GM12875 (cell line): ENCODE measurements around the gene LRBA.

ENCODE experiments used
- H3K4me3 ChIP-seq: one replicate; pipeline ENCODE4 v1.5.1; 2011; ENCODE audit warnings: low read depth, low read length, control low read depth
- TF ChIP-seq, protein P1 (sequence below): IDR thresholded peaks from 2 replicates; pipeline ENCODE4 v1.5.1; 2011; ENCODE audit warnings: low read depth, mild to moderate bottlenecking, control low read depth, inconsistent platforms, low read length, moderate library complexity, borderline replicate concordance; ENCODE audit not compliant: insufficient read depth

The LRBA gene

DNA sequence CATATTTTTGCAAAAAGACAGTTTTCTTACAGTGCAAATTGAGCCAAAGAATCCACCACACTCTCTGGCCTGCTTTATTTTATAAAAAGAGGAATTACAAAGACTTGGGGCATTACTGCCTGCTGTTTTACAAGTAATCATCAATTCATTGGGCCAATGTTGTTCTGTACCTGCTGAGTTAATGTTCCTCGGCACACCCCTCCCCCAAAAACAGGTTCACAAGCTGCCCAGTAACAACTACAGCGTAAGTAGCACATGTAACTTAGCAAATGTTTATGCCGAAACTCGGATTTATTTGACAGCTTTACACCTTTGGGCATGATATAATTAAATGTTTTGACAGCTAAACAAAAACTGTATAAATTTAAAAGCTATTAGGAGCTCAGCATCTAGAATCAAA is 647.8 kb downstream of the LRBA start:
- H3K4me3 ChIP-seq = no peak overlapping the region
- TF ChIP-seq, protein P1, sequence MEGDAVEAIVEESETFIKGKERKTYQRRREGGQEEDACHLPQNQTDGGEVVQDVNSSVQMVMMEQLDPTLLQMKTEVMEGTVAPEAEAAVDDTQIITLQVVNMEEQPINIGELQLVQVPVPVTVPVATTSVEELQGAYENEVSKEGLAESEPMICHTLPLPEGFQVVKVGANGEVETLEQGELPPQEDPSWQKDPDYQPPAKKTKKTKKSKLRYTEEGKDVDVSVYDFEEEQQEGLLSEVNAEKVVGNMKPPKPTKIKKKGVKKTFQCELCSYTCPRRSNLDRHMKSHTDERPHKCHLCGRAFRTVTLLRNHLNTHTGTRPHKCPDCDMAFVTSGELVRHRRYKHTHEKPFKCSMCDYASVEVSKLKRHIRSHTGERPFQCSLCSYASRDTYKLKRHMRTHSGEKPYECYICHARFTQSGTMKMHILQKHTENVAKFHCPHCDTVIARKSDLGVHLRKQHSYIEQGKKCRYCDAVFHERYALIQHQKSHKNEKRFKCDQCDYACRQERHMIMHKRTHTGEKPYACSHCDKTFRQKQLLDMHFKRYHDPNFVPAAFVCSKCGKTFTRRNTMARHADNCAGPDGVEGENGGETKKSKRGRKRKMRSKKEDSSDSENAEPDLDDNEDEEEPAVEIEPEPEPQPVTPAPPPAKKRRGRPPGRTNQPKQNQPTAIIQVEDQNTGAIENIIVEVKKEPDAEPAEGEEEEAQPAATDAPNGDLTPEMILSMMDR = no peak

DNA sequence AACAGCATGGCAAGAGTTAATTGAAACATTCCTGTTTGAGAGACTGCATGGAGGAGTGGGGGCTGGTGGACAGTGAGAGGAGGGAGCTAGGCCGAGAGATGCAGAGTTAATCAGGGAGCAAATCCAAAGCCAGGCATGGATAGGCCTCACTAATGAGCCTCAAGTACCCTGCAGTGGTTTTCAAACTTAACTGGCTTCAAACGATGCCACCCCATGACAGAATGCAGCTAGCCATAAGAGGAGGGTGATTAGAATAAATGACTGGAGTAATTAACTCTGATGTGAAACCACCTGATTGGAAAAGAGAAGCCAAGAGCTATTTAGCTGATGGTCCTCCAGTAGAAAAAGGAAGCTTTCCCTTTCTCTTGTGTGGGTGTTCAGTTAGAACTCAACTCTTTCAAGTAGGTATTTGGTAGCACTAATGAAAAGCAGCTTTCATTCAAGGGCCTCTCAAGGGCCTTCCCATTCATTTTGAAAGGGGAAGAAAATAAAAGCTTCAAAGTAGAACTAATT is 648.5 kb downstream of the LRBA start:
- no peak overlapping the region for H3K4me3 ChIP-seq

DNA sequence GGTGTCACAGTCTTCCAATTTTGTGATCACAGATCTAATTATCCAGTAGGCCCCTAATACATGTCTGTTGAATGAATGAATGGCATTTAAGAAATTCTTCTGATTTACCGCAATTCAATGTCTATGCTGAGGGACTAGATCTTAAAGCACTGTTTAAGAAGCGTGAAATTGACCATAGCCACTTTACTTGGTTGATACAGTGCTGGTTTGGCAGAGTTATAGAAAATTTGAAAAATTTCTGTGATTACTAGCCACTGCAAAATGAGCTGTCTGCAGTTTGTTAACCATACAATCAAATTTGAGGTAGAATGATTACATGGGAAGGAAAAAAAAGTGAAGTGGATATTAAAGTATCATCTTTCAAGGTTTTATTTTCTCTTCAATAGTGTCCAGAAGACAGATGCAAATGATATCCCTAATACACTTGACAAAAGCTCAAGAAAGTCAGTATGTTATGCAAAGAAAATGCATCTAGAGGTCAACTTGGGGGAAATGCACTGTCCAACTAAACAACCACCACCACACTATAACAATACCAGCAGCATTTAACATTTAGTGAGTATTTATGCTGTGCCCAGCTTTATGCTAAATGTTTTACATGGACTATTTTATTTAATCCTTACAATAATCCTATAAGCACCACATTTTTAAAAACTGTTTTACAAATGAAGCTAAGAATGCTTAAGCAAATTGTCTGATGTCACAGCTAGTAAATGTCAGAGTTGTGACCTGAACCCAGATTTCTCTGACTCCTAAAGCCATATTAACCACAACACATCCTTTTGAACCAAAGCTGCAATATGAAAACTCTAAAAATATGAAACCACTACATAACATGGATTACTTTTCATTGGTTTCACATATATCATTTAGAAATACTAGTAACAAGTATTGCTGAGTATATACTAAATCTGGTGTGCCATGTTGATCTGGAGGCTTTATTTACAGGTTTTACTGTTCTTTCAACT is 651.1 kb downstream of the LRBA start:
- TF ChIP-seq, protein P1 = no peak
- H3K4me3 ChIP-seq = no peak overlapping the region

More for the DNA sequence above, 648.5 kb downstream of the LRBA start:
- TF ChIP-seq, protein P1 = no peak

DNA sequence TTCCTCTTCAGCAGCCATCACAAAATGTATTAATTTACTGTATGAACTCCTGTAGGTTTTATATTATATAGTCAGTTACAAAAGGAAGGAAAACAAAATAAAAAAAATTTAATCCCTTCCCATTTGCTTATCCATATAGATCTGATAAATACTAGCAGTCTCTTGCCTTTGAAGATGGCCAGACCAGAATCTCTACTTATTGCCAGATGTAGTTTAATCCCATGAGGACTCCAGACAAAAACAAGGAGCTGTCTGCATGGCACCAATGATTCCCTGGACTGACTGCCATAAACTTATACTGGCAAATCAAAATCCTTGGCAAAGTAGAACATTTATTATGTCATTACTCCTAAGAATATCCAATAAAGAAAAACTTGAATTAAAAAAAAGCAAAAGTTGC is 656.4 kb downstream of the LRBA start:
- TF ChIP-seq, protein P1 = no peak
- H3K4me3 ChIP-seq = no peak overlapping the region

DNA sequence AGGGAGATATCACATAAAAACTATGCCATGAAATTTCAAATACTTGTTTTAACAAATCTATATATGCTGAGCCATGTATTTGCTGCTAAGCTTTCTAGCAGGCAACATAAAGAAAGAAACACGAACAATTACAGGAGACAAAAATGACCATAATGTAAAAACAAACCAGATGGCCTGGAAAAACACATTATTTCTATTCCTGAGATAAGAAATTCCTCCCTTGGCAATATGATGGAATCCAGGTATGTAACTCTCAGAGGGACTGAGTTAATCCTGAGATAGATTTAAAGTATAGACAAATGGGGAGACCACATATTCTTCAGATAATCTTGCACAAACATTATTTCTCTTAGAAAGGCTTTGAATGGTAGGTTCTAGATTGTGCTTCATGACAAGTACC is 657.3 kb downstream of the LRBA start:
- H3K4me3 ChIP-seq = no peak overlapping the region
- TF ChIP-seq, protein P1 = no peak

DNA sequence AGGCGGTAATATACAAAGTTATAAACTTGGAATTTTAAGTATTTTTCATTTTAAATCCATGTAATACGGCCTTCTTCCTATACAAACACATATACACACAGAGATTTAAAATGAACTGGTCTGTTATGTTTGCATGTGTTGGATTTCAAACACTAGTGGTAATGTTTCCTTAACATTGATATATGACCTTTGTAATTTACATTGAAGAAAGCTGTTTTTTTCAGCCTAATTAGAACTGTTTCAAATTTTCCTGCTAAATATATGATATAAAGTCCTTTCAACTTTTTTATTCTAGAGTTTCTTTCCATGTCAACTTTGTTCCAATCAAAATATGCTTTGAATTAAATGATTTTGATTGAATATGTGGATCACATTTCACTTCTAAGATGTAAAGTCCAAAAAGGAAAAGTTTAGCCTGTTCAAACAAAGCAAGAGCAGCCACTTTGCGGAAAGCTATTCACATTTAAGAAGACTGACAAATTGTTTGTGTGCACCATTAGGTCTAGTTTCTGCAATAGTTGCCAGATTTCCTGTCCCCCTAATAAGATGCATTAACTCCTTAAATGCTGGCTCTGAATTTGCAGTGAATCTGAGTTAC is 659.1 kb downstream of the LRBA start:
- no peak overlapping the region for H3K4me3 ChIP-seq
- TF ChIP-seq, protein P1 = no peak
